NCI-H1694 (cell line): ENCODE measurements around the gene RBKS.

Experiments used
- DNase-seq: peaks from one replicate; lab custom pipeline; 2025; lab: John Stamatoyannopoulos, UW

Gene RBKS

DNA sequence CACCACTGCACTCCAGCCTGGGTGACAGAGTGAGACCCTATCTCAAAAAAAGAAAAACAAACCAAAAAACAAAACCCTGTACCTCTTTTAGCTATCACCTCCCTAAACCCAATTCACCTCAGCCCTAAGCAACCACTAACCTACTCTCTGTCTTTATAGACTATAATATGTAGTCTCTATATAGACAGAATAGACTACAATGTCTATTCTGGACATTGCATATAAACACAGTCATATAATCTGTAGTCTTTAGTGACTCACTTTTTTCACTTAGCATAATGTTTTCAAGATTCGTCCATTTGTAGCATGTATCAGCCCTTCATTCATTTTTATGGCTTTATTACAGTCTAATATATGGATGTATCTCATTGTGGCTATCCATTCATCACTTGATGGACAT, 155.9 kb downstream of the RBKS start:
- DNase-seq = no peak
